Stomach (tissue), 9 donors: ENCODE data around the gene TSPAN32. TPM values are rescaled to one million over a fixed set of nuclear protein-coding genes. Genes with fewer than 3 reads are reported as not detected.

Experiments used
- DNase-seq, 2 donors: peaks; one replicate each; pipeline versions ENCODE4 v3.0.0 to v3.0.0-alpha.2; 2013 to 2019
- H3K27ac ChIP-seq, 5 donors: fragments of 200-600 bp in 4 of 5; sonication (generic) in 4 of 5; one replicate each; pipeline ENCODE4 v1.5.1; 2013 to 2019; ENCODE audit warnings: mild to moderate bottlenecking in 1 of 5, moderate library complexity in 1 of 5
- H3K27me3 ChIP-seq, 3 donors: fragments of 200-600 bp; sonication (generic); one replicate each; pipeline ENCODE4 v1.5.1; 2017 to 2019; ENCODE audit warnings: mixed run types in 1 of 3
- H3K36me3 ChIP-seq, 4 donors: fragments of 200-600 bp; sonication (generic); 1 replicate in 3 of 4; 2 replicates in 1 of 4; pipeline ENCODE4 v1.5.1; 2016 to 2019
- H3K4me1 ChIP-seq, 4 donors: fragments of 200-600 bp; sonication (generic); one replicate each; pipeline ENCODE4 v1.5.1; 2016 to 2019
- H3K4me3 ChIP-seq, 4 donors: fragments of 200-600 bp; sonication (generic) in 3 of 4; one replicate each; pipeline ENCODE4 v1.5.1; 2016 to 2019; ENCODE audit warnings: mild to moderate bottlenecking in 1 of 4
- H3K9me3 ChIP-seq, 4 donors: fragments of 200-600 bp; sonication (generic); one replicate each; pipeline ENCODE4 v1.5.1; 2016 to 2019
- EP300 ChIP-seq: sonication (generic); formaldehyde crosslinking; IDR thresholded peaks from one replicate; pipeline ENCODE4 v1.6.1; 2017; ENCODE audit warnings: antibody characterized with exemption
- POLR2A ChIP-seq, 4 donors: fragments of 450-650 bp; IDR thresholded peaks; one replicate each; pipeline ENCODE4 v1.6.1; 2016; ENCODE audit warnings: antibody characterized with exemption in 4 of 4, control low read depth in 2 of 4, mild to moderate bottlenecking in 1 of 4, moderate library complexity in 1 of 4
- POLR2AphosphoS5 ChIP-seq, 3 donors: sonication (generic); formaldehyde crosslinking; IDR thresholded peaks; one replicate each; pipeline ENCODE4 v1.6.1; 2016; ENCODE audit warnings: antibody characterized with exemption in 3 of 3
- WGBS, 5 donors: extraction: QIAGEN DNeasy Blood & Tissue Kit in 3 of 5; methylation state at CpG; one replicate each; pipeline versions ENCODE4 v1.1.5 to v1.1.7; 2013 to 2018; 5-methylcytosine and 5-hydroxymethylcytosine counted together
- intact Hi-C: fragments of 100-400 bp; cut with DNase I; formaldehyde crosslinking; loops from one replicate; pipeline ENCODE4 v1.15.1; 2023; ENCODE audit warnings: low total_unique reads
- polyA plus RNA-seq, 3 donors: library from polyadenylated mRNA; stranded (reverse); fragments of 200-250 nt; gene quantifications; one replicate each; pipeline ENCODE4 v1.2.3, GENCODE V29; 2013
- total RNA-seq, 5 donors: library from RNA; depleted of rRNA; stranded (reverse); fragments of >200 nt; gene quantifications; one replicate each; pipeline versions ENCODE4 v1.1.0 to v1.2.3, GENCODE V29; 2014 to 2016
- TF ChIP-seq, protein P1 (sequence below), 7 experiments: fragments of 450-650 bp in 4 of 7; fragments of 200-600 bp in 3 of 7; sonication (generic) in 3 of 7; IDR thresholded peaks; one replicate each; pipeline ENCODE4 v1.5.1; 2016 to 2019; ENCODE audit warnings: antibody characterized with exemption in 7 of 7, control low read depth in 2 of 7, mild to moderate bottlenecking in 1 of 7
- donor health status: healthy with polysubstance abuse.
- donor health status: Bipolar disorder and iron deficiency.
- donor health status: healthy.

The TSPAN32 gene
- total and polyA plus RNA-seq, 8 donors: 1.1 to 9.0 (median 2.3) TPM; not detected in 4

DNA sequence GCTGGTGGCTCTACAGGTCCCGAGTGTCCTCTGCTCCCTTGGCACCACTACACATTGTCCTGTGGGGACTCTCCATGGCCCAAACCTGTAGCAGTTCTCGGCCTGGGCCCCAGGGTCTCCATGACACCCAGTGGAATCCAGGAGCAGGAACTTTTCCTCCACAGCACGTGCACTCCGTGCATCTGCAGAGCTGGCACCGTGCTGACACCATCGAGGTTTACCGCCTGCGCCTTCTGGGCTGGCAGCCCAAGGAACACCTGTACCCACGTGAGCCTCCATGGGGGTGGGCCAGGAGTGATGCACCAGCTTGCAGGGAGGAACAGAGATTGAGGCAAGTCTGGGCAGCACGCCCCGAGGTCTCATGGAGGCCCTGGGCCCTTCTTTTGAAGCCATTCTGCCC lies 25.2 kb downstream of the TSPAN32 start:
- H3K36me3 ChIP-seq: no peaks in the 10 kb centered on the region
- intact Hi-C loops: no loop called here
- WGBS, 5 donors: 82 to 92% (median 90%) methylated on average over 5 to 11 of the region's 11 CpGs
- no peak overlapping the region for H3K27ac ChIP-seq
- no peak overlapping the region for H3K4me3 ChIP-seq
- DNase-seq: no peak
- no peaks in the 10 kb centered on the region for H3K27me3 ChIP-seq
- no peaks in the 10 kb centered on the region for H3K4me1 ChIP-seq
- TF ChIP-seq POLR2AphosphoS5 (IDR thresholded peaks at IDR 0.05): no peak
- TF ChIP-seq, protein P1, sequence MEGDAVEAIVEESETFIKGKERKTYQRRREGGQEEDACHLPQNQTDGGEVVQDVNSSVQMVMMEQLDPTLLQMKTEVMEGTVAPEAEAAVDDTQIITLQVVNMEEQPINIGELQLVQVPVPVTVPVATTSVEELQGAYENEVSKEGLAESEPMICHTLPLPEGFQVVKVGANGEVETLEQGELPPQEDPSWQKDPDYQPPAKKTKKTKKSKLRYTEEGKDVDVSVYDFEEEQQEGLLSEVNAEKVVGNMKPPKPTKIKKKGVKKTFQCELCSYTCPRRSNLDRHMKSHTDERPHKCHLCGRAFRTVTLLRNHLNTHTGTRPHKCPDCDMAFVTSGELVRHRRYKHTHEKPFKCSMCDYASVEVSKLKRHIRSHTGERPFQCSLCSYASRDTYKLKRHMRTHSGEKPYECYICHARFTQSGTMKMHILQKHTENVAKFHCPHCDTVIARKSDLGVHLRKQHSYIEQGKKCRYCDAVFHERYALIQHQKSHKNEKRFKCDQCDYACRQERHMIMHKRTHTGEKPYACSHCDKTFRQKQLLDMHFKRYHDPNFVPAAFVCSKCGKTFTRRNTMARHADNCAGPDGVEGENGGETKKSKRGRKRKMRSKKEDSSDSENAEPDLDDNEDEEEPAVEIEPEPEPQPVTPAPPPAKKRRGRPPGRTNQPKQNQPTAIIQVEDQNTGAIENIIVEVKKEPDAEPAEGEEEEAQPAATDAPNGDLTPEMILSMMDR (IDR thresholded peaks at IDR 0.05): no peak
- TF ChIP-seq POLR2A (IDR thresholded peaks at IDR 0.05): no peak
- no peak for TF ChIP-seq EP300
- peaks cover 0 to 9% (median 6%) of the 10 kb centered on the region in 4 donors for H3K9me3 ChIP-seq

DNA sequence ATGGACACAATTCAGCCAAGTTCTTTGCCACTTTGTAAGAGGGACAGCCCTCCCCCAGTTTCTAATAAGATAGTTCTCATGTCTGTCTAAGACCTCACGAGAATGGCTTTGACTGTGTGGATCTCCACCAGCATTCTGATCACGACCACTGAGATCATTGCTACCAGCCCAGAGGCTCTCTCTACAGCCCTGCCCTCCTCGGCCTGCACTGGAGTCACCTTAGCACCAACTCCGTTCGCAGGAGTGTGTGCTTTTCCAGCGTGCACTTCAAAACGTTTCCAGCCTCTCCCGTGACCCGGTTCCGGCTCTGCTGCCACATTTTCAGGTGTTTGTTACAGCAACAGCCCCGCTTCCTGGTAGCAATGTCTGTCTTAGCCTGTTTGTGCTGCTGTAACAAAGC lies 26.2 kb downstream of the TSPAN32 start:
- no peak overlapping the region for H3K27ac ChIP-seq
- no peaks in the 10 kb centered on the region for H3K4me1 ChIP-seq
- 77 to 89% (median 83%) methylated on average over 11 of the region's 11 CpGs for WGBS, 5 donors
- TF ChIP-seq POLR2A (IDR thresholded peaks at IDR 0.05): no peak
- TF ChIP-seq, protein P1 (IDR thresholded peaks at IDR 0.05): no peak
- no peak for TF ChIP-seq EP300
- no peak for TF ChIP-seq POLR2AphosphoS5 (IDR thresholded peaks at IDR 0.05)
- H3K4me3 ChIP-seq: no peak overlapping the region
- H3K36me3 ChIP-seq: no peaks in the 10 kb centered on the region
- H3K9me3 ChIP-seq: peaks cover 0 to 9% (median 6%) of the 10 kb centered on the region in 4 donors
- intact Hi-C loops: no loop called here
- H3K27me3 ChIP-seq: no peaks in the 10 kb centered on the region
- DNase-seq: no peak

DNA sequence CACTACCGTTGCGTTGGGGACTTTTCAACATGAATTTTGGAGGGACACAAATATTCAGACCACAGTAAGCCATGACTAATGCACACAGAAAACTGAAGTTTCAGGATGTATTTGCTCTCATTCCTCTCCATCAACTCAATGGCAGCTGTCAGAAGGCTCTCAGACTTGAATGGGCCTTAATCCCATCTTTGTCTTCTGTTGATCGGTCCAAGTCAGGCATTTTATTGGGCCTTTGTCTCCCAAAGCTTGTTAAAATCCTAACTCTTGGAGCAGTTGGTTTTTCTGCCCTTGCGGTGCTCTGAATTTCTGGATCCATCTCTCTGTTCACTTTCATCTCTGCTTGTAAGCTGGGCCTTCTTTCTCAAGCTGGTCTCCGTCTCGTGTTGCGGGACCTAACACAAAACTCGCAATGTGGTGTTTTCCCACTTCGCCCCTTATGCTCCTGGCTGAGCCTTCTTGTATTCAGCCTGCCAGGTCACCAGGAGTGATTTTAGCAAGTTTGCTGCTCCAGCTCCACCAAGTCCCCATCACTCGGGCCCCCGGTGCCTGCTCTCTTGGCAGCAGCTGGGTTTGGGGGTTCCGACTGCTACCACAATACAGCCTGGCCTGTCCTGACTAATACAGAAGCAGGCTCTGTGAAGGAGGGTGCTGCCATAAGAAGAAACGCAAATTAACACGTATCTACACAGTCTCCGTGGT lies 27.0 kb downstream of the TSPAN32 start:
- Histone ChIP-seq H3K27me3 (no peaks in the 10 kb centered on the region), H3K9me3 (peaks cover 0 to 9% (median 6%) of the 10 kb centered on the region in 4 donors), H3K4me3 (no peak overlapping the region), H3K27ac (no peak overlapping the region), H3K4me1 (no peaks in the 10 kb centered on the region), H3K36me3 (no peaks in the 10 kb centered on the region)
- 84 to 95% (median 92%) methylated on average over 15 of the region's 15 CpGs for WGBS, 5 donors
- TF ChIP-seq EP300 (no peak), POLR2AphosphoS5 (IDR thresholded peaks at IDR 0.05) (no peak), POLR2A (IDR thresholded peaks at IDR 0.05) (no peak)
- TF ChIP-seq, protein P1 (IDR thresholded peaks at IDR 0.05): no peak
- no peak for DNase-seq
- intact Hi-C loops: no loop called here

DNA sequence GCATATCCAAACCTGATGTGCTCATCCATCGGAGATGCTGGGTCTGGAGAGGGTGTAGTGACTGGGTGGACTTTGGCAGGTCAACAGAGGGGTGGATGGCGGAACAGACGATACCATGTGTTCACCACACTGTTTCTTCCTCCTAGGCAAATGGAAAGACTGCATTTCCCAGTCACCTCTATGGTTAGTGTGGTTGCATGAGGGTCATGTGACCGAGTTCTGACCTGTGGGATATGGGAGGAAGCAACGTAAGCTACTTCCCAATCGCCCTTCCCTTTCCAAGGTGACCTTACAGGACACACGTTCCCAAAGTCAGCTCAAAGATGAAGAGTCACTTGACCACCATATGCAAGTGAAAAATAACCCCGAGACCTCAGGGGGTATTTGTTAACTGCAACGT lies 27.7 kb downstream of the TSPAN32 start:
- H3K4me3 ChIP-seq: no peak overlapping the region
- intact Hi-C loops: no loop called here

More for the DNA sequence above, 27.7 kb downstream of the TSPAN32 start:
- WGBS, 5 donors: 87 to 94% (median 89%) methylated on average over 8 to 9 of the region's 9 CpGs
- TF ChIP-seq EP300 (no peak), POLR2AphosphoS5 (IDR thresholded peaks at IDR 0.05) (no peak), POLR2A (IDR thresholded peaks at IDR 0.05) (no peak)
- TF ChIP-seq, protein P1 (IDR thresholded peaks at IDR 0.05): no peak
- H3K4me1 ChIP-seq: no peaks in the 10 kb centered on the region
- H3K27me3 ChIP-seq: no peaks in the 10 kb centered on the region
- H3K27ac ChIP-seq: no peak overlapping the region
- no peaks in the 10 kb centered on the region for H3K36me3 ChIP-seq
- no peak for DNase-seq
- peaks cover 0 to 9% (median 6%) of the 10 kb centered on the region in 4 donors for H3K9me3 ChIP-seq
